ENCODE data around the gene COMMD10.

- TF ChIP-seq POLR2AphosphoS5 (IDR thresholded peaks at IDR 0.05): no peak
- no peak for TF ChIP-seq POLR2A (IDR thresholded peaks at IDR 0.05)
- TF ChIP-seq, protein P1, sequence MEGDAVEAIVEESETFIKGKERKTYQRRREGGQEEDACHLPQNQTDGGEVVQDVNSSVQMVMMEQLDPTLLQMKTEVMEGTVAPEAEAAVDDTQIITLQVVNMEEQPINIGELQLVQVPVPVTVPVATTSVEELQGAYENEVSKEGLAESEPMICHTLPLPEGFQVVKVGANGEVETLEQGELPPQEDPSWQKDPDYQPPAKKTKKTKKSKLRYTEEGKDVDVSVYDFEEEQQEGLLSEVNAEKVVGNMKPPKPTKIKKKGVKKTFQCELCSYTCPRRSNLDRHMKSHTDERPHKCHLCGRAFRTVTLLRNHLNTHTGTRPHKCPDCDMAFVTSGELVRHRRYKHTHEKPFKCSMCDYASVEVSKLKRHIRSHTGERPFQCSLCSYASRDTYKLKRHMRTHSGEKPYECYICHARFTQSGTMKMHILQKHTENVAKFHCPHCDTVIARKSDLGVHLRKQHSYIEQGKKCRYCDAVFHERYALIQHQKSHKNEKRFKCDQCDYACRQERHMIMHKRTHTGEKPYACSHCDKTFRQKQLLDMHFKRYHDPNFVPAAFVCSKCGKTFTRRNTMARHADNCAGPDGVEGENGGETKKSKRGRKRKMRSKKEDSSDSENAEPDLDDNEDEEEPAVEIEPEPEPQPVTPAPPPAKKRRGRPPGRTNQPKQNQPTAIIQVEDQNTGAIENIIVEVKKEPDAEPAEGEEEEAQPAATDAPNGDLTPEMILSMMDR (IDR thresholded peaks at IDR 0.05): no peak
- no peak for TF ChIP-seq EP300 (IDR thresholded peaks at IDR 0.05; ENCODE audit: low read depth)
Observed at GRCh38 chr5:116291271-116291670, 206.4 kb downstream of the COMMD10 start.

Data from transverse colon (tissue), 4 donors.